A549 (cell line): Measurements from ENCODE around the gene COL15A1. TPM values are rescaled to one million over a fixed set of nuclear protein-coding genes. Genes with fewer than 3 reads are reported as not detected.

Experiments used
- ATAC-seq, 2 experiments: fragments of 200-7000 bp in 1 of 2; fragments of >200 bp in 1 of 2; cut with Nextera tagmentation in 1 of 2; cut with Tn5 transposase in 1 of 2; 3 replicates each; pipeline versions ENCODE4 v1.8.0 to v1.9.1; 2018 to 2020; ENCODE audit warnings: mild to moderate bottlenecking in 1 of 2, moderate library complexity in 1 of 2
- CTCF ChIA-PET: fragments of 300-600 bp; sonication (Branson Sonifier 250); formaldehyde crosslinking; extraction: SDS; loops from one replicate; lab custom pipeline; 2021; ENCODE audit warnings: antibody characterized with exemption, inconsistent platforms; lab: Yijun Ruan, JAX
- POLR2A ChIA-PET: fragments of 350-600 bp; formaldehyde crosslinking; extraction: SDS; loops from one replicate; lab custom pipeline; 2021; ENCODE audit warnings: antibody characterized with exemption, inconsistent platforms; lab: Yijun Ruan, JAX
- DNase-seq, 2 experiments: peaks; one replicate each; pipeline versions ENCODE4 v3.0.0 to v3.0.0-alpha.2; 2011 to 2016; ENCODE audit warnings: low read depth in 1 of 2, low spot score in 1 of 2
- FAIRE-seq: peaks from 2 replicates; lab custom pipeline; 2011; peaks lifted over from hg19 to GRCh38; lab: Jason Lieb, UNC
- H3K27ac ChIP-seq, 2 experiments: fragments of >200 bp; sonication (Bioruptor Twin); formaldehyde crosslinking; 3 replicates each; pipeline ENCODE4 v1.5.1; 2016 to 2017
- H3K4me1 ChIP-seq: fragments of >200 bp; sonication (Bioruptor Twin); formaldehyde crosslinking; 3 replicates; pipeline ENCODE4 v1.6.1; 2016
- H3K4me2 ChIP-seq: fragments of >200 bp; sonication (Bioruptor Twin); formaldehyde crosslinking; 3 replicates; pipeline ENCODE4 v1.6.1; 2016
- H3K4me3 ChIP-seq: fragments of >200 bp; sonication (Bioruptor Twin); formaldehyde crosslinking; 3 replicates; pipeline ENCODE4 v1.5.1; 2016
- H3K9me3 ChIP-seq: fragments of >200 bp; sonication (Bioruptor Twin); formaldehyde crosslinking; 3 replicates; pipeline ENCODE4 v1.6.1; 2016
- CBX2 ChIP-seq: fragments of 200-600 bp; sonication (generic); IDR thresholded peaks from 2 replicates; pipeline ENCODE4 v1.6.1; 2016; ENCODE audit warnings: low read depth, mild to moderate bottlenecking, borderline replicate concordance
- CHD4 ChIP-seq: fragments of 200-600 bp; sonication (generic); IDR thresholded peaks from 2 replicates; pipeline ENCODE4 v1.6.1; 2016; ENCODE audit warnings: antibody characterized with exemption, mild to moderate bottlenecking, borderline replicate concordance
- EHF ChIP-seq: fragments of 250-450 bp; sonication (Bioruptor Pico); IDR thresholded peaks from 2 replicates; pipeline ENCODE4 v1.5.0; 2020; ENCODE audit warnings: mild to moderate bottlenecking
- FOSB ChIP-seq: fragments of 250-450 bp; sonication (Bioruptor Pico); IDR thresholded peaks from 2 replicates; pipeline ENCODE4 v1.5.0; 2020; ENCODE audit warnings: mild to moderate bottlenecking, moderate library complexity
- GATA3 ChIP-seq: IDR thresholded peaks from 2 replicates; pipeline ENCODE4 v1.6.1; 2012; ENCODE audit warnings: borderline replicate concordance
- HOXB13 ChIP-seq: fragments of 250-450 bp; sonication (Bioruptor Pico); IDR thresholded peaks from 2 replicates; pipeline ENCODE4 v1.5.0; 2020; ENCODE audit warnings: low read depth, mild to moderate bottlenecking, moderate library complexity
- HOXB5 ChIP-seq: fragments of 250-450 bp; sonication (Bioruptor Pico); IDR thresholded peaks from 2 replicates; pipeline ENCODE4 v1.5.0; 2020; ENCODE audit warnings: mild to moderate bottlenecking, moderate library complexity
- JUN ChIP-seq, 2 experiments: fragments of >200 bp; sonication (Bioruptor Twin); formaldehyde crosslinking; IDR thresholded peaks; 2 replicates in 1 of 2; 3 replicates in 1 of 2; pipeline ENCODE4 v1.6.1; 2016 to 2017
- KDM1A ChIP-seq: fragments of 200-600 bp; sonication (generic); IDR thresholded peaks from 2 replicates; pipeline ENCODE4 v1.6.1; 2016; ENCODE audit warnings: low read depth, mild to moderate bottlenecking
- MAFK ChIP-seq: fragments of 450-650 bp; IDR thresholded peaks from 2 replicates; pipeline ENCODE4 v1.6.1; 2014; ENCODE audit not compliant: partially characterized antibody
- MAX ChIP-seq: IDR thresholded peaks from 2 replicates; pipeline ENCODE4 v1.6.1; 2012
- MAZ ChIP-seq: fragments of 150-350 bp; IDR thresholded peaks from 2 replicates; pipeline ENCODE4 v1.6.1; 2014; ENCODE audit warnings: antibody characterized with exemption, low read depth, low read length, borderline replicate concordance
- NPAS2 ChIP-seq: fragments of 250-450 bp; sonication (Bioruptor Pico); IDR thresholded peaks from 2 replicates; pipeline ENCODE4 v1.8.0; 2022; ENCODE audit warnings: mild to moderate bottlenecking, moderate library complexity, borderline replicate concordance
- PBX3 ChIP-seq: IDR thresholded peaks from 2 replicates; pipeline ENCODE4 v1.6.1; 2012
- RAD21 ChIP-seq, 2 experiments: fragments of >200 bp in 1 of 2; sonication (Bioruptor Twin) in 1 of 2; formaldehyde crosslinking in 1 of 2; IDR thresholded peaks in 1 of 2; conservative IDR thresholded peaks in 1 of 2; 2 replicates in 1 of 2; 3 replicates in 1 of 2; pipeline ENCODE4 v1.6.1; 2012 to 2018; ENCODE audit warnings: inconsistent platforms in 1 of 2
- REST ChIP-seq: fragments of 200-600 bp; sonication (generic); IDR thresholded peaks from 2 replicates; pipeline ENCODE4 v1.6.1; 2016; ENCODE audit warnings: antibody characterized with exemption, mild to moderate bottlenecking, moderate library complexity
- RFX5 ChIP-seq: fragments of 450-650 bp; IDR thresholded peaks from 2 replicates; pipeline ENCODE4 v1.7.1; 2014; ENCODE audit warnings: antibody characterized with exemption, mild to moderate bottlenecking, moderate library complexity
- RNF2 ChIP-seq: fragments of 200-600 bp; sonication (generic); IDR thresholded peaks from 2 replicates; pipeline ENCODE4 v1.6.1; 2016; ENCODE audit warnings: low read depth, mild to moderate bottlenecking, antibody characterized with exemption, moderate library complexity, borderline replicate concordance
- TP53 ChIP-seq: fragments of 250-450 bp; sonication (Bioruptor Pico); IDR thresholded peaks from 2 replicates; pipeline ENCODE4 v1.5.0; 2021; ENCODE audit warnings: mild to moderate bottlenecking, moderate library complexity
- ZFP36 ChIP-seq: fragments of 450-650 bp; IDR thresholded peaks from 2 replicates; pipeline ENCODE4 v1.6.1; 2014; ENCODE audit warnings: borderline replicate concordance; ENCODE audit not compliant: partially characterized antibody
- WGBS: methylation state at CpG from one replicate; pipeline ENCODE4 v1.1.6; 2017; ENCODE audit errors: missing lambda C conversion rate; 5-methylcytosine and 5-hydroxymethylcytosine counted together
- polyA plus RNA-seq, 4 experiments: library from polyadenylated mRNA; depleted of rRNA in 3 of 4; stranded (reverse); fragments of >200 nt; fragmentation: RNase III in 1 of 4; extraction: RNeasy Plus Mini Kit Qiagen cat#74134 plus additional on column Dnase treatment in 1 of 4; gene quantifications; 2 replicates in 3 of 4; 3 replicates in 1 of 4; pipeline ENCODE4 v1.2.3, GENCODE V29; 2011 to 2017

COL15A1 gene
- polyA plus RNA-seq, 2 of the 4 experiments (the other 2 are of a cell fraction) = 0.09 to 0.12 TPM

- TF ChIP-seq CBX2 = no peak
- TF ChIP-seq MAFK = no peak
- TF ChIP-seq REST = no peak
- TF ChIP-seq RAD21 (conservative IDR thresholded peaks at IDR 0.05 in 1 of 2, IDR thresholded peaks at IDR 0.05 in 1 of 2) = no peak
- no peak for TF ChIP-seq RNF2
- no peak for TF ChIP-seq FOSB (CRISPR knock-in tag)
- TF ChIP-seq MAX = no peak
- TF ChIP-seq NPAS2 = no peak
- TF ChIP-seq TP53 (CRISPR knock-in tag) = no peak
- TF ChIP-seq JUN (IDR thresholded peaks at IDR 0.05) = no peak
- TF ChIP-seq HOXB5 (CRISPR knock-in tag) = no peak
- TF ChIP-seq GATA3 = no peak
- no peak for TF ChIP-seq MAZ
- no peak for TF ChIP-seq ZFP36
- TF ChIP-seq, all 56 proteins: peak for 0
- Histone ChIP-seq H3K4me3 (no peak overlapping the region), H3K9me3 (no peaks in the 10 kb centered on the region), H3K4me1 (no peaks in the 10 kb centered on the region), H3K4me2 (no peak overlapping the region), H3K27ac (no peak overlapping the region)
- FAIRE-seq (no peak), DNase-seq (no peak), ATAC-seq (no peak)
- WGBS = 56% methylated on average over 9 of the region's 9 CpGs
- ChIA-PET POLR2A (no interaction called here), CTCF (interaction anchor here (0.6 to 1.1 kb wide), 3 partner anchors 23 to 1065 kb away, joined by 3 read pairs; no protein-coding TSS in a partner anchor)
Observed at GRCh38 chr9:98916660-98917059, 27.0 kb upstream of the COL15A1 start.

GRCh38 chr9:98917746-98918487 lies 25.8 kb upstream of the COL15A1 start:
- H3K9me3 ChIP-seq = no peaks in the 10 kb centered on the region
- no peak for ATAC-seq
- DNase-seq = no peak
- ChIA-PET CTCF (interaction anchor here (0.6 to 1.2 kb wide), 4 partner anchors 8 to 356 kb away, joined by 3 read pairs; no protein-coding TSS in a partner anchor), POLR2A (no interaction called here)
- TF ChIP-seq CHD4 (no peak), HOXB13 (CRISPR knock-in tag) (no peak), RFX5 (no peak), EHF (CRISPR knock-in tag) (no peak), RNF2 (no peak), PBX3 (no peak), KDM1A (no peak)
- H3K27ac ChIP-seq = no peak overlapping the region
- WGBS = 34% methylated on average over 5 of the region's 5 CpGs
- no peaks in the 10 kb centered on the region for H3K4me1 ChIP-seq
- no peak for FAIRE-seq
- no peak overlapping the region for H3K4me3 ChIP-seq
- H3K4me2 ChIP-seq = no peak overlapping the region
